H1 (cell line): ENCODE results near the gene TBKBP1. TPM values are rescaled to one million over a fixed set of nuclear protein-coding genes. Genes with fewer than 3 reads are reported as not detected.

Experiments
- CTCF ChIA-PET: fragments of 300-600 bp; sonication (Branson Sonifier 250); formaldehyde crosslinking; loops from one replicate; lab custom pipeline; 2021; ENCODE audit not compliant: partially characterized antibody; lab: Charles Lee
- POLR2A ChIA-PET: fragments of 300-600 bp; sonication (Branson Sonifier 250); formaldehyde crosslinking; loops from one replicate; lab custom pipeline; 2021; ENCODE audit warnings: inconsistent platforms; ENCODE audit not compliant: partially characterized antibody; lab: Charles Lee
- DNase-seq, 2 experiments: peaks; one replicate each; pipeline versions ENCODE4 v3.0.0 to v3.0.0-alpha.2; 2010 to 2022; ENCODE audit warnings: low spot score in 2 of 2, low read depth in 1 of 2, mixed read lengths in 1 of 2
- FAIRE-seq: peaks from 2 replicates; lab custom pipeline; 2011; peaks lifted over from hg19 to GRCh38; lab: Jason Lieb, UNC
- H2AFZ ChIP-seq: 2 replicates; pipeline ENCODE4 v1.8.1; 2012; ENCODE audit warnings: low read length, inconsistent platforms
- H2AK5ac ChIP-seq: 2 replicates; pipeline ENCODE4 v1.6.1; 2013; ENCODE audit warnings: low read depth, low read length
- H2BK120ac ChIP-seq: replicated peaks from 2 replicates; pipeline ENCODE3; 2013; ENCODE audit warnings: low read depth, low read length, inconsistent platforms
- H2BK12ac ChIP-seq: 2 replicates; pipeline ENCODE4 v1.6.1; 2013; ENCODE audit warnings: low read depth, low read length
- H2BK15ac ChIP-seq: 2 replicates; pipeline ENCODE4 v1.6.1; 2013; ENCODE audit warnings: low read length
- H2BK20ac ChIP-seq: 2 replicates; pipeline ENCODE4 v1.6.1; 2013; ENCODE audit warnings: low read length
- H2BK5ac ChIP-seq: 2 replicates; pipeline ENCODE4 v1.6.1; 2013; ENCODE audit warnings: low read depth, low read length
- H3K14ac ChIP-seq: 2 replicates; pipeline ENCODE4 v1.6.1; 2013; ENCODE audit warnings: inconsistent platforms; ENCODE audit not compliant: insufficient read length
- H3K18ac ChIP-seq: 2 replicates; pipeline ENCODE4 v1.6.1; 2013; ENCODE audit warnings: low read length; ENCODE audit errors: extremely low read depth
- H3K23ac ChIP-seq: 2 replicates; pipeline ENCODE4 v1.6.1; 2013; ENCODE audit warnings: inconsistent platforms; ENCODE audit not compliant: insufficient read length
- H3K23me2 ChIP-seq: 2 replicates; pipeline ENCODE4 v1.6.1; 2013; ENCODE audit warnings: low read depth, low read length
- H3K27ac ChIP-seq: 2 replicates; pipeline ENCODE4 v1.6.1; 2011; ENCODE audit warnings: low read depth, low read length, inconsistent platforms
- H3K27me3 ChIP-seq, 4 experiments: replicated peaks in 1 of 4; 1 replicate in 1 of 4; 2 replicates in 3 of 4; pipeline versions ENCODE4 v1.6.1 to v1.8.1; 2011 to 2013; ENCODE audit warnings: low read length in 3 of 4, mild to moderate bottlenecking in 3 of 4, inconsistent platforms in 2 of 4, mixed read lengths in 2 of 4, moderate library complexity in 1 of 4; ENCODE audit not compliant: control insufficient read depth in 3 of 4, insufficient read depth in 3 of 4; ENCODE audit errors: extremely low read depth in 1 of 4
- H3K36me3 ChIP-seq, 4 experiments: 2 replicates each; pipeline versions ENCODE4 v1.6.1 to v1.8.1; 2011 to 2013; ENCODE audit warnings: mild to moderate bottlenecking in 4 of 4, low read length in 3 of 4, moderate library complexity in 2 of 4, control low read depth in 1 of 4, inconsistent platforms in 1 of 4; ENCODE audit not compliant: insufficient read depth in 4 of 4, control insufficient read depth in 2 of 4
- H3K4ac ChIP-seq: replicated peaks from 2 replicates; pipeline ENCODE3; 2013; ENCODE audit warnings: low read length, low read depth, mixed read lengths, inconsistent platforms; ENCODE audit not compliant: insufficient read length
- H3K4me1 ChIP-seq, 4 experiments: replicated peaks in 1 of 4; 1 replicate in 1 of 4; 2 replicates in 3 of 4; pipeline versions ENCODE4 v1.6.1 to v1.8.1; 2011 to 2013; ENCODE audit warnings: low read length in 3 of 4, inconsistent platforms in 2 of 4, mixed read lengths in 1 of 4; ENCODE audit not compliant: insufficient read depth in 4 of 4, control insufficient read depth in 3 of 4
- H3K4me2 ChIP-seq, 2 experiments: 2 replicates each; pipeline versions ENCODE4 v1.6.1 to v1.8.1; 2011 to 2013; ENCODE audit warnings: low read depth in 2 of 2, low read length in 2 of 2, control low read depth in 1 of 2, inconsistent platforms in 1 of 2, mild to moderate bottlenecking in 1 of 2; ENCODE audit not compliant: insufficient read depth in 1 of 2
- H3K4me3 ChIP-seq, 4 experiments: fragments of 200-600, 300-600 bp in 1 of 4; sonication (generic), shearing (Covaris generic), sonication (Bioruptor Twin) in 1 of 4; 2 replicates each; pipeline versions ENCODE4 v1.5.1 to v1.8.1; 2011 to 2016; ENCODE audit warnings: low read length in 4 of 4, low read depth in 3 of 4, control low read depth in 2 of 4, inconsistent platforms in 2 of 4, mild to moderate bottlenecking in 2 of 4, mixed read lengths in 1 of 4, moderate library complexity in 1 of 4; ENCODE audit not compliant: insufficient read depth in 2 of 4; ENCODE audit errors: extremely low read depth in 1 of 4
- H3K56ac ChIP-seq: replicated peaks from 2 replicates; pipeline ENCODE3; 2013; ENCODE audit warnings: low read depth, mild to moderate bottlenecking, mixed read lengths, low read length, inconsistent platforms; ENCODE audit not compliant: insufficient read length
- H3K79me1 ChIP-seq: 2 replicates; pipeline ENCODE4 v1.6.1; 2013; ENCODE audit warnings: low read depth, low read length, control low read depth
- H3K79me2 ChIP-seq, 2 experiments: 2 replicates each; pipeline versions ENCODE4 v1.6.1 to v1.8.1; 2012 to 2013; ENCODE audit warnings: low read length in 2 of 2, mild to moderate bottlenecking in 2 of 2, inconsistent platforms in 1 of 2; ENCODE audit not compliant: insufficient read depth in 2 of 2, control insufficient read depth in 1 of 2
- H3K9ac ChIP-seq, 4 experiments: replicated peaks in 1 of 4; 1 replicate in 1 of 4; 2 replicates in 3 of 4; pipeline versions ENCODE4 v1.6.1 to v1.8.1; 2011 to 2013; ENCODE audit warnings: low read depth in 3 of 4, low read length in 3 of 4, control low read depth in 2 of 4, mild to moderate bottlenecking in 2 of 4, moderate library complexity in 2 of 4, inconsistent platforms in 1 of 4; ENCODE audit errors: extremely low read depth in 1 of 4
- H3K9me3 ChIP-seq, 2 experiments: 2 replicates each; pipeline versions ENCODE4 v1.6.1 to v1.8.1; 2012 to 2013; ENCODE audit warnings: mild to moderate bottlenecking in 2 of 2, moderate library complexity in 2 of 2, control low read depth in 1 of 2, inconsistent platforms in 1 of 2, low read depth in 1 of 2, low read length in 1 of 2, mixed read lengths in 1 of 2; ENCODE audit not compliant: insufficient read depth in 2 of 2
- H4K20me1 ChIP-seq, 2 experiments: replicated peaks in 1 of 2; 2 replicates each; pipeline versions ENCODE3 to v1.8.1; 2011 to 2013; ENCODE audit warnings: inconsistent platforms in 2 of 2, low read length in 2 of 2, mild to moderate bottlenecking in 1 of 2; ENCODE audit not compliant: insufficient read depth in 2 of 2, control insufficient read depth in 1 of 2
- H4K5ac ChIP-seq: 2 replicates; pipeline ENCODE4 v1.6.1; 2013; ENCODE audit warnings: low read length, low read depth, mixed read lengths, inconsistent platforms; ENCODE audit not compliant: insufficient read length
- H4K8ac ChIP-seq: 2 replicates; pipeline ENCODE4 v1.8.0; 2013; ENCODE audit warnings: mild to moderate bottlenecking, moderate library complexity, low read length, inconsistent platforms; ENCODE audit not compliant: insufficient read depth; ENCODE audit errors: extremely low read depth
- H4K91ac ChIP-seq: replicated peaks from 2 replicates; pipeline ENCODE3; 2013; ENCODE audit warnings: low read length, mixed read lengths, inconsistent platforms; ENCODE audit not compliant: insufficient read length
- BACH1 ChIP-seq: IDR thresholded peaks from 2 replicates; pipeline ENCODE4 v1.6.1; 2012; ENCODE audit warnings: low read length, improper control_type of control experiment
- EP300 ChIP-seq, 2 experiments: IDR thresholded peaks; 1 replicate in 1 of 2; 2 replicates in 1 of 2; pipeline ENCODE4 v1.6.1; 2011 to 2012; ENCODE audit warnings: low read depth in 2 of 2, low read length in 2 of 2, mild to moderate bottlenecking in 2 of 2, borderline replicate concordance in 1 of 2, inconsistent platforms in 1 of 2, moderate library complexity in 1 of 2
- JUND ChIP-seq: IDR thresholded peaks from 2 replicates; pipeline ENCODE4 v1.6.1; 2011; ENCODE audit warnings: mild to moderate bottlenecking, improper control_type of control experiment, low read length
- SUZ12 ChIP-seq: fragments of 200-600 bp; sonication (generic); IDR thresholded peaks from 2 replicates; pipeline ENCODE4 v1.6.1; 2012; ENCODE audit warnings: mild to moderate bottlenecking, inconsistent platforms, low read length, moderate library complexity, mixed read lengths
- TAF7 ChIP-seq: optimal IDR thresholded peaks from 2 replicates; pipeline ENCODE3; 2011; ENCODE audit warnings: low read depth, mild to moderate bottlenecking, inconsistent platforms, low read length, moderate library complexity, borderline replicate concordance
- TCF12 ChIP-seq: IDR thresholded peaks from 2 replicates; pipeline ENCODE4 v1.6.1; 2011; ENCODE audit warnings: low read depth, mild to moderate bottlenecking, low read length
- WGBS, 2 experiments: shearing (Covaris generic) in 1 of 2; methylation state at CpG; one replicate each; pipeline versions ENCODE4 v1.1.6 to v1.1.7; 2013 to 2015; ENCODE audit warnings: low lambda C conversion rate in 2 of 2, mixed read lengths in 2 of 2, inconsistent platforms in 1 of 2, low coverage in 1 of 2, missing lambda C conversion rate in 1 of 2; ENCODE audit not compliant: insufficient replicate concordance in 2 of 2, insufficient coverage in 1 of 2, insufficient read length in 1 of 2; ENCODE audit errors: extremely low coverage in 1 of 2, missing lambda C conversion rate in 1 of 2; 5-methylcytosine and 5-hydroxymethylcytosine counted together
- polyA plus RNA-seq, 7 experiments: library from polyadenylated mRNA; depleted of rRNA in 3 of 7; stranded (reverse) in 5 of 7; unstranded in 2 of 7; fragments of >200 nt in 5 of 7; fragments of 200-250 nt in 2 of 7; gene quantifications; 1 replicate in 5 of 7; 2 replicates in 1 of 7; 4 replicates in 1 of 7; pipeline versions ENCODE4 v1.2.1 to v1.2.3, GENCODE V29; 2011 to 2013; ENCODE audit warnings: missing spikeins in 2 of 7, mixed read lengths in 2 of 7
- total RNA-seq: library from RNA; stranded (reverse); fragmentation: NEBNext Ultra II Directional; extraction: Animal tissue kit (Norgen Biotek cat#: 25700); gene quantifications from 2 replicates; pipeline ENCODE4 v1.2.1, GENCODE V29; 2021

Gene TBKBP1
- total and polyA plus RNA-seq, 2 of the 8 experiments (the other 6 are each of a cell fraction or from before 2014, with no cell fraction given), result 6.3 to 15.1 TPM

- Histone ChIP-seq H3K79me2 (no peaks in the 10 kb centered on the region), H3K4me1 (peaks cover 0 to 3% (median 1%) of the 10 kb centered on the region in 4 experiments; a peak in 2 of 7 replicates), H4K91ac (no peak overlapping the region), H3K79me1 (no peaks in the 10 kb centered on the region), H3K9me3 (no peaks in the 10 kb centered on the region), H3K4me3 (no peak overlapping the region), H2AFZ (no peak overlapping the region), H3K23ac (no peak overlapping the region), H3K18ac (no peak overlapping the region), H2BK12ac (no peak overlapping the region; the same call in 1 of the 2 replicates), H2BK120ac (no peak overlapping the region), H4K20me1 (peaks cover 0 to 6% of the 10 kb centered on the region in 2 experiments), H2BK15ac (no peak overlapping the region), H4K5ac (no peak overlapping the region), H4K8ac (no peak overlapping the region), H3K27ac (no peak overlapping the region), H3K4me2 (no peak overlapping the region), H3K36me3 (peaks cover 0 to 4% (median 0%) of the 10 kb centered on the region in 4 experiments; a peak in 1 of 8 replicates), H3K27me3 (peaks cover 28 to 47% (median 43%) of the 10 kb centered on the region in 4 experiments), H2AK5ac (no peak overlapping the region), H3K14ac (no peak overlapping the region), H3K9ac (no peak overlapping the region), H3K4ac (no peak overlapping the region), H2BK20ac (no peak overlapping the region), H3K56ac (no peak overlapping the region), H3K23me2 (peaks cover 9% of the 10 kb centered on the region), H2BK5ac (no peak overlapping the region)
- no peak for FAIRE-seq
- WGBS, 2 experiments, result 84% methylated on average over 15 of the region's 17 CpGs; no CpG with 5 or more reads in 1 of the 2 experiments
- ChIA-PET POLR2A (interaction anchor here (0.9 kb wide), 1 partner anchor 54 kb away, joined by 6 read pairs; no protein-coding TSS in a partner anchor), CTCF (interaction anchor here (0.8 to 24.7 kb wide), 5 partner anchors 9 to 153 kb away, joined by 3 to 441 read pairs (median 6); partner anchors contain the start of gene TBKBP1)
- DNase-seq, result peak in 1 of 2 experiments; percentile 22
- no peak for TF ChIP-seq EP300 (IDR thresholded peaks at IDR 0.05; ENCODE audit: borderline replicate concordance in 1 of 2, low read depth in 2 of 2, low read length in 2 of 2)
- TF ChIP-seq JUND, result no peak
- no peak for TF ChIP-seq BACH1
- no peak for TF ChIP-seq SUZ12
- TF ChIP-seq TAF7, result no peak
- TF ChIP-seq TCF12, result no peak
Measured at GRCh38 chr17:47736501-47737495, 42.8 kb downstream of the TBKBP1 start.
